HG03045 (cell line): Measurements from ENCODE around the gene VIT.

Source experiments
- ATAC-seq: cut with Tn5 transposase; IDR thresholded peaks from one replicate; pipeline ENCODE4 v1.9.1; 2021; ENCODE audit warnings: mild to moderate bottlenecking, moderate library complexity; ENCODE audit not compliant: unreplicated experiment

Gene VIT, protein sequence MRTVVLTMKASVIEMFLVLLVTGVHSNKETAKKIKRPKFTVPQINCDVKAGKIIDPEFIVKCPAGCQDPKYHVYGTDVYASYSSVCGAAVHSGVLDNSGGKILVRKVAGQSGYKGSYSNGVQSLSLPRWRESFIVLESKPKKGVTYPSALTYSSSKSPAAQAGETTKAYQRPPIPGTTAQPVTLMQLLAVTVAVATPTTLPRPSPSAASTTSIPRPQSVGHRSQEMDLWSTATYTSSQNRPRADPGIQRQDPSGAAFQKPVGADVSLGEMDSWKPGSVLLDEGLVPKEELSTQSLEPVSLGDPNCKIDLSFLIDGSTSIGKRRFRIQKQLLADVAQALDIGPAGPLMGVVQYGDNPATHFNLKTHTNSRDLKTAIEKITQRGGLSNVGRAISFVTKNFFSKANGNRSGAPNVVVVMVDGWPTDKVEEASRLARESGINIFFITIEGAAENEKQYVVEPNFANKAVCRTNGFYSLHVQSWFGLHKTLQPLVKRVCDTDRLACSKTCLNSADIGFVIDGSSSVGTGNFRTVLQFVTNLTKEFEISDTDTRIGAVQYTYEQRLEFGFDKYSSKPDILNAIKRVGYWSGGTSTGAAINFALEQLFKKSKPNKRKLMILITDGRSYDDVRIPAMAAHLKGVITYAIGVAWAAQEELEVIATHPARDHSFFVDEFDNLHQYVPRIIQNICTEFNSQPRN

GRCh38 chr2:36696533-36696932, at the start of gene VIT:
Gene VIT (plus strand): TSS chr2:36696707. CDS start chr2:36716371, 19,664 bp downstream.
- no peak for ATAC-seq

DNA sequence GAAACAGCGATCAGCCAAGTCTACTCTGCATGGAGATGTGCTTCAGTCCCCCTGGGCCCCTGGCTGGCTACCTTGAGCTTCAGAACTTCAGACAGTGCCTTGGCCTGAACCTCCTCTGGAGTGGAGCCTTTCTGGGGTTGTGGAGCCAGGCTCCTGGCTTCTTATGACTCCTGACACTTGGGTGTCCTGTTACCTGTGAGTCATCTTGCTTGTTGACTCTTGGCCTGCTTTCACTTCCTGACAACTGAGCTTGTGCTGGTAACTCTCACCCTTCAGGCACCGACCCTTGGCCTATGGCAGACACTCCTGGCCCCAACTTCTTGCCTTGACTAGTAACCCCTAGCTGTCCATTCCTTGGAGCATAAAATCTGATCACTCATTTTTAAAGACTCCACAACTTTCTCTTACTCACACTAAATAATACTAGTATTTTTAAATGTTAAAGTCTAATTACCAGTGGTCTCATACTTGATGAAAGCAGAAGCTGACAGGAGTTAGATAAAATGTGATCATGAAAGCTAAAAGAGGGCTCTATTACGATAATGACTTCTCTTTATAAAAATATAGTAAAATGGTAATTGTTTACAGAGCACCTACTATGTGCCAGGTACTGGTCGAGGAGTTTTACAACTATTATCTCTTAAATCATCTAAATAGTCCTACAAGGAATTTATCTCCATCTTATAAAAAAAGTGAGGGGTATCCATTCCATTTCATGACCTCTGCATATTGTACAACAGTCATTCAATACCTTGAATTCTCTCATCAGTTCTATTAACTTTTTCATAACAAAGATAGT, 46.3 kb upstream of the VIT start:
- ATAC-seq, result peak; percentile 56

GRCh38 chr2:36653155-36653554, 43.4 kb upstream of the VIT start:
- ATAC-seq, result no peak

DNA sequence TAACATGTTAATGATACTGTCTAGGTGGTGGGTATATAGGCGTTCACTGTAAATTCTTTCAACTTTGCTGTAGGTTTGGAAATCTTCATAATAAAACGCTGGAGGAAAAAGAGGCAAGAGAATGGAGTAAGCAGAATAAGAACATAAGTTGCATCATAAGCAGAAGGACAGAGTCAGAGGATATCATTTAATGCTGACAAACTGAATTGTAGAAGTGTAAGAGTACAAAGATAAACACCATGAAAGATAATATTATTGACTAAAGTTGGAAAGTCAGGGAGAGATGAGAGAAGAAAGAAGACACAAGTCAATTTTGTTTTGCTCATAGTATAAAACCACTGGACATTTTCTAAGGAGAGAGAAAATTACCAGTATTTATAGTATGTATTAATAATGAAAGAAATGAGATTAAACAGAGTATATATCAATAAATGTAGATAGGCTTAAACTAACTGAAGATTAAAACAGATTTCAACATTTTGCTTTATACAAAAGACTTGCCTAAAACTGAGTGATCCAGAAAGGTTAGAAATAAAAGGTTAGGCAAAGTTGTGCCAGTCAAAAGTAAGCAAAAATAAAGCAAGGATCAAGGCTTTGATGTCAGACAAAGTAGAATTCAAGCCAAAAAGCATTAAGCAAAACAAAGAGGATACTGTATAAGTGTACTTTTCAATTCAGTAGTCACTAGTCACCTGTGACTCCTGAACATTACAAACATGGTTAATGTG, 42.4 kb upstream of the VIT start:
- no peak for ATAC-seq

GRCh38 chr2:36655453-36655852, 41.1 kb upstream of the VIT start:
- ATAC-seq, result no peak

- no peak for ATAC-seq
Measured at GRCh38 chr2:36657703-36658102, 38.8 kb upstream of the VIT start.

DNA sequence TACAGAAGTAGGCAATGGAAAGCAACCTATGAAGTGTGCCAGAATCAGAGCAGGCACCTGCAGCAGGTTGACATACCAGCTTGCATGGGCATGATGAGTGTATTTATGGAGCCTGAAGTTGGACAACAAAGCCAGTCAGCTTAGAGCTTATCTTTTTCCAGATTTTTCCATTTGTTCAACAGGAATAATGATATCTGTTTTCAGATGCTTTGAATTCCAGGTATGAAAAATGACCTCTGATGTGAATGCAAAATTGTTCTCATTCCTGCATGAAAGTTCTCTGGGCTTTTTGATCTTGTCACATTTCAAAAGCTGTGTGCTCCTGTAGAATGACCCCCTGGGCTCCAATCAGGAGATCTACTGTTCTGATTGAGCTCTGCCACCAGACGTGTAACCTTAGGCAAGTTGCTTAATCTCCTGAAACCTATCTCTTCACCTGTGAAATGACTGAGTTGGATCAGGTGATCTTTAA, 38.2 kb upstream of the VIT start:
- ATAC-seq, result no peak

GRCh38 chr2:36659218-36659617, 37.3 kb upstream of the VIT start:
- ATAC-seq, result no peak

GRCh38 chr2:36659872-36660312, 36.6 kb upstream of the VIT start:
- ATAC-seq, result peak; percentile 51

DNA sequence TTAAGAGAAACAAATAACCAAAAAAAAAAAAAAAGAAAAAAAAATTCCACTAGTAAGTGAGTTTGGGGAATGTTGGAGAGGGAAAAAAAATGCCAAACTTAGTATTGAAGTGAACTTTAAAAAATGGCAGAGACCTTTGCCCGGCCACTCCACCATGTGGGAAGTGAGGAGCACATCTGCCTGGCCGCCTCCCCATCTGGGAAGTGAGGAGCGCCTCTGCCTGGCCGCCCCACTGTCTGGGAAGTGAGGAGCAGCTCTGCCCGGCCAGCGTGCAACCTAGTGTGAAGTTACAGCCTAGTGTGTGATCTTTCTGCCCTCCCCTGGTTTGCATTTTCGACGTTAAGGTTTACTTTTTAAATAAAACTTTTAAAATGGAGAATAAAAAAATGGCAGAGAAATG, 33.9 kb upstream of the VIT start:
- ATAC-seq, result no peak

- no peak for ATAC-seq
Measured at GRCh38 chr2:36663295-36663694, 33.2 kb upstream of the VIT start.

GRCh38 chr2:36663851-36664695, 32.4 kb upstream of the VIT start:
- peak; percentile 75 for ATAC-seq

- ATAC-seq, result no peak
Measured at GRCh38 chr2:36664696-36665076, 31.8 kb upstream of the VIT start.

DNA sequence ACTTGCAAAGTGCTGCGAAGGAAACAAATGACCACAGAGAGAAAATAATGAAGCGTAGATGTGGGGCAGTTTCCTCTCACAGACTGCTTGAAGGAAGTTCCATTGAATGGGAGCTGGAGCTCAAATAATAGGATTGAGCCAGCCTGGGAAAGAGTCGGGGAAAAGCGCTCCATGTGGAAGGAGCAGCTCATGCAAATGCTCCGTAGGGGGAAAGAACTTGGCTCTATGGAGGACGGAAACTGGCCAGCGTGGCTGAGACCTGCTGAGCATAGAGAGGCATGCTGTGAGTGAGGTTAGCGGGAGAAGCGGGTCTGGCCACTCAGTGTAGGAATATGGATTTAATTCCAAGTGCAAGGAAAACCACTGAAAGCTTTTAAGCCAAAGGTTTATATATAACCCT, 28.6 kb upstream of the VIT start:
- ATAC-seq, result no peak

- no peak for ATAC-seq
Measured at GRCh38 chr2:36670881-36671595, 25.5 kb upstream of the VIT start.

DNA sequence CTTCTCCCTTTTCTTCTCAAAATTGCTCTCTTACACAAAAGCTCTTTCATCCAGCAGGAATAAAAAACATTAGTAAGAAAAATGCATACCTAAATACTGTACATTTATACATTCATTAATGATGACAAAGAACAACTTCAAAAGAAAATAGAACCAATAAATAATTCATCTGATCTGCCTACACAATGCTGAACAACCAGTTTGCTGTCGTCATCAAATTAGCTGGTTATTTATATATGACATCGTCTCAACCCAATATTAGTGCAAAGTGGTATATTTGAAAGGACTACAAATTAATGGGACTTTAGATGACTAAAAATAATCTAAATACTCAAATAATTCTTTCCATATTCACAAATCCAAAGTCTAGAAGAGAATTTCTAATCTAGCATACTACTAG, 24.8 kb upstream of the VIT start:
- no peak for ATAC-seq

DNA sequence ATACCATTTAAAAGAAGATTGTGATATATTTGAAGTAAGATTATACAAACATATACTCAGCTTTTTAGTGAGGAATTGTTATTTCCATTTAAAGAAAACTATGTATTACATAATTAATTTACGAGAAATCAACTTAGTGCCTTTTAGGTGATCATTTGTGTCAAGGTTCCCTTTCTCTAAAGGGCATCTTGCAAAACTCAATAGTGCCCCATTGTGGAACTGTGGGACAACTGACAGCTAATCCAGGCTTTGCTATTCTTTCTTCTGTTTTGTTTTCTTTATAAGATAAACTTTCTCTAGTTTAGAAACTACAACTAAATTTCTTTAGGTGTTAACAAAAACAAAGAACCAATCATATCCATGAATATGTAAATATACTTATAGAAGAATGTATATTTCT, 24.3 kb upstream of the VIT start:
- ATAC-seq, result no peak

GRCh38 chr2:36675579-36676282, 20.8 kb upstream of the VIT start:
- ATAC-seq, result no peak

- ATAC-seq, result no peak
Measured at GRCh38 chr2:36676364-36676763, 20.1 kb upstream of the VIT start.
